HCT116 (cell line): ENCODE measurements around the gene ASMTL. TPM values are rescaled to one million over a fixed set of nuclear protein-coding genes. Genes with fewer than 3 reads are reported as not detected.

ENCODE experiments used
- ATAC-seq: fragments of 200-7000 bp; cut with Tn5 transposase; 2 replicates; pipeline ENCODE4 v1.9.1; 2020; ENCODE audit warnings: mild to moderate bottlenecking, moderate library complexity
- BruUV-seq: library from RNA; stranded (reverse); fragments of 400-500 nt; replicated peaks from 2 replicates; lab custom pipeline; 2021; lab: Mats Ljungman, UMichigan
- CTCF ChIA-PET: fragments of 300-600 bp; sonication (Branson Sonifier 250); formaldehyde crosslinking; loops from one replicate; lab custom pipeline; 2021; ENCODE audit warnings: antibody characterized with exemption; lab: Charles Lee
- POLR2A ChIA-PET: fragments of 300-600, 350-600 bp; sonication (Branson Sonifier 250); formaldehyde crosslinking; loops from one replicate; lab custom pipeline; 2021; ENCODE audit warnings: antibody characterized with exemption; lab: Charles Lee
- RAD21 ChIA-PET, 2 experiments: fragments of 300-600 bp; sonication (Branson Sonifier 250); formaldehyde crosslinking; loops; one replicate each; lab custom pipeline; 2023; ENCODE audit warnings: low total read pairs in 2 of 2; ENCODE audit not compliant: uncharacterized antibody in 2 of 2, unreplicated experiment in 2 of 2, low non-redundant PET in 1 of 2; lab: Charles Lee
- DNase-seq: peaks from one replicate; pipeline ENCODE4 v3.0.0-alpha.2; 2010; ENCODE audit warnings: low read depth, low spot score
- H2AFZ ChIP-seq: fragments of 200-600 bp; shearing (Covaris generic), sonication (generic); 2 replicates; pipeline ENCODE4 v1.6.1; 2017; ENCODE audit warnings: low read depth, mixed run types, mixed read lengths, antibody characterized with exemption, low read length; ENCODE audit not compliant: poor library complexity, severe bottlenecking
- H3K27ac ChIP-seq: 2 replicates; pipeline ENCODE4 v1.5.1; 2012; ENCODE audit warnings: low read depth, low read length
- H3K27me3 ChIP-seq: fragments of 200-600 bp; sonication (generic); 2 replicates; pipeline ENCODE4 v1.6.1; 2016; ENCODE audit warnings: mixed run types, low read length, mixed read lengths; ENCODE audit not compliant: insufficient read depth
- H3K36me3 ChIP-seq, 2 experiments: fragments of 200-500 bp in 1 of 2; fragments of 200-600 bp in 1 of 2; sonication (Bioruptor generic) in 1 of 2; sonication (generic) in 1 of 2; 2 replicates each; pipeline versions ENCODE4 v1.5.1 to v1.6.1; 2014 to 2016; ENCODE audit warnings: low read length in 2 of 2, inconsistent platforms in 1 of 2, mixed read lengths in 1 of 2, mixed run types in 1 of 2; ENCODE audit not compliant: insufficient read depth in 2 of 2, control insufficient read depth in 1 of 2
- H3K4me1 ChIP-seq, 2 experiments: fragments of 200-600 bp in 1 of 2; sonication (generic) in 1 of 2; 2 replicates each; pipeline versions ENCODE4 v1.5.1 to v1.6.1; 2012 to 2017; ENCODE audit warnings: low read length in 2 of 2, inconsistent platforms in 1 of 2, mild to moderate bottlenecking in 1 of 2, mixed read lengths in 1 of 2, mixed run types in 1 of 2, moderate library complexity in 1 of 2; ENCODE audit not compliant: insufficient read depth in 2 of 2, control insufficient read depth in 1 of 2
- H3K4me2 ChIP-seq: fragments of 200-600 bp; sonication (generic); 2 replicates; pipeline ENCODE4 v1.6.1; 2017; ENCODE audit warnings: mixed run types, low read length, mixed read lengths
- H3K4me3 ChIP-seq, 2 experiments: fragments of 200-600 bp in 1 of 2; sonication (generic) in 1 of 2; replicated peaks in 1 of 2; 2 replicates each; pipeline ENCODE4 v1.5.1; 2011 to 2016; ENCODE audit warnings: low read length in 2 of 2, control low read depth in 1 of 2, low read depth in 1 of 2, mild to moderate bottlenecking in 1 of 2, mixed read lengths in 1 of 2, mixed run types in 1 of 2
- H3K79me2 ChIP-seq: fragments of 200-600 bp; sonication (generic); 2 replicates; pipeline ENCODE4 v1.6.1; 2017; ENCODE audit warnings: mild to moderate bottlenecking, mixed run types, low read length, moderate library complexity, mixed read lengths; ENCODE audit not compliant: insufficient read depth
- H3K9ac ChIP-seq: fragments of 200-600 bp; sonication (generic); 2 replicates; pipeline ENCODE4 v1.6.1; 2016; ENCODE audit warnings: low read length, mixed read lengths
- H3K9me2 ChIP-seq: fragments of 200-600 bp; sonication (generic), shearing (Covaris generic); 2 replicates; pipeline ENCODE4 v1.6.1; 2017; ENCODE audit warnings: mixed run types, mild to moderate bottlenecking, moderate library complexity; ENCODE audit not compliant: insufficient read depth
- H3K9me3 ChIP-seq, 2 experiments: fragments of 200-500 bp in 1 of 2; fragments of 200-600 bp in 1 of 2; sonication (Bioruptor generic) in 1 of 2; sonication (generic) in 1 of 2; 2 replicates each; pipeline ENCODE4 v1.6.1; 2014 to 2017; ENCODE audit warnings: low read length in 2 of 2, mixed read lengths in 2 of 2, inconsistent platforms in 1 of 2, low read depth in 1 of 2, mild to moderate bottlenecking in 1 of 2, mixed run types in 1 of 2, moderate library complexity in 1 of 2; ENCODE audit not compliant: control insufficient read depth in 1 of 2, insufficient read depth in 1 of 2
- H4K20me1 ChIP-seq: fragments of 200-600 bp; sonication (generic), shearing (Covaris generic); 2 replicates; pipeline ENCODE4 v1.6.1; 2017; ENCODE audit warnings: mixed run types, mild to moderate bottlenecking, moderate library complexity; ENCODE audit not compliant: insufficient read depth
- CEBPB ChIP-seq: IDR thresholded peaks from 2 replicates; pipeline ENCODE4 v1.6.1; 2012; ENCODE audit warnings: low read depth
- EGR1 ChIP-seq: IDR thresholded peaks from 2 replicates; pipeline ENCODE4 v1.6.1; 2012; ENCODE audit warnings: low read depth
- ELF1 ChIP-seq: IDR thresholded peaks from 2 replicates; pipeline ENCODE4 v1.6.1; 2012; ENCODE audit warnings: low read depth, borderline replicate concordance
- EZH2 ChIP-seq: fragments of 200-600 bp; sonication (generic); IDR thresholded peaks from 2 replicates; pipeline ENCODE4 v1.6.1; 2017; ENCODE audit warnings: antibody characterized with exemption, mixed run types
- EZH2phosphoT487 ChIP-seq: fragments of 200-600 bp; IDR thresholded peaks from 2 replicates; pipeline ENCODE4 v1.6.1; 2018; ENCODE audit warnings: antibody characterized with exemption, borderline replicate concordance
- FOSL1 ChIP-seq: IDR thresholded peaks from 2 replicates; pipeline ENCODE4 v1.6.1; 2012; ENCODE audit warnings: low read depth
- POLR2AphosphoS5 ChIP-seq: IDR thresholded peaks from 2 replicates; pipeline ENCODE4 v1.6.1; 2011; ENCODE audit warnings: mild to moderate bottlenecking, low read depth, low read length, moderate library complexity
- RAD21 ChIP-seq: IDR thresholded peaks from 2 replicates; pipeline ENCODE4 v1.6.1; 2012; ENCODE audit warnings: low read depth, mild to moderate bottlenecking
- SIN3A ChIP-seq: IDR thresholded peaks from 2 replicates; pipeline ENCODE4 v1.6.1; 2012; ENCODE audit warnings: low read depth
- SP1 ChIP-seq: IDR thresholded peaks from 2 replicates; pipeline ENCODE4 v1.6.1; 2012; ENCODE audit warnings: low read depth
- SRF ChIP-seq: IDR thresholded peaks from 2 replicates; pipeline ENCODE4 v1.6.1; 2012; ENCODE audit warnings: low read depth
- YY1 ChIP-seq: IDR thresholded peaks from 2 replicates; pipeline ENCODE4 v1.6.1; 2011; ENCODE audit warnings: low read length, low read depth, moderate library complexity, mild to moderate bottlenecking; ENCODE audit not compliant: insufficient replicate concordance; ENCODE audit errors: extremely low read depth
- ZFX ChIP-seq: fragments of 450-650 bp; IDR thresholded peaks from 2 replicates; pipeline ENCODE4 v1.6.1; 2017
- ZNF274 ChIP-seq: fragments of 200-500 bp; sonication (Bioruptor generic); IDR thresholded peaks from 2 replicates; pipeline ENCODE4 v1.6.1; 2014; ENCODE audit warnings: mild to moderate bottlenecking, low read depth, low read length, inconsistent platforms
- intact Hi-C: fragments of 100-400 bp; cut with micrococcal nuclease; formaldehyde crosslinking; loops from 2 replicates; pipeline ENCODE4 v1.10.0; 2022
- total RNA-seq: library from RNA; stranded (reverse); gene quantifications from one replicate; pipeline ENCODE4 v1.2.1, GENCODE V29; 2021; ENCODE audit not compliant: unreplicated experiment
- TF ChIP-seq, protein P1 (sequence below): IDR thresholded peaks from 2 replicates; pipeline ENCODE4 v1.6.1; 2012
- TF ChIP-seq, protein P2 (sequence below): IDR thresholded peaks from 2 replicates; pipeline ENCODE4 v1.6.1; 2011; ENCODE audit warnings: mild to moderate bottlenecking, low read length, moderate library complexity; ENCODE audit not compliant: insufficient replicate concordance; ENCODE audit errors: extremely low read depth
- TF ChIP-seq, protein P3 (sequence below), 3 experiments: fragments of 200-600 bp in 1 of 3; sonication (generic) in 1 of 3; IDR thresholded peaks in 2 of 3; conservative IDR thresholded peaks in 1 of 3; 2 replicates each; pipeline ENCODE4 v1.5.1; 2012 to 2017; ENCODE audit warnings: low read depth in 2 of 3, low read length in 2 of 3, antibody characterized with exemption in 1 of 3, borderline replicate concordance in 1 of 3, control low read depth in 1 of 3, mild to moderate bottlenecking in 1 of 3, mixed read lengths in 1 of 3, mixed run types in 1 of 3, moderate library complexity in 1 of 3; ENCODE audit not compliant: insufficient read depth in 1 of 3
- TF ChIP-seq, protein P4 (sequence below): IDR thresholded peaks from 2 replicates; pipeline ENCODE4 v1.6.1; 2012

Gene ASMTL
- total RNA-seq, 1 experiment from 2014 or later: 59.6 TPM

DNA sequence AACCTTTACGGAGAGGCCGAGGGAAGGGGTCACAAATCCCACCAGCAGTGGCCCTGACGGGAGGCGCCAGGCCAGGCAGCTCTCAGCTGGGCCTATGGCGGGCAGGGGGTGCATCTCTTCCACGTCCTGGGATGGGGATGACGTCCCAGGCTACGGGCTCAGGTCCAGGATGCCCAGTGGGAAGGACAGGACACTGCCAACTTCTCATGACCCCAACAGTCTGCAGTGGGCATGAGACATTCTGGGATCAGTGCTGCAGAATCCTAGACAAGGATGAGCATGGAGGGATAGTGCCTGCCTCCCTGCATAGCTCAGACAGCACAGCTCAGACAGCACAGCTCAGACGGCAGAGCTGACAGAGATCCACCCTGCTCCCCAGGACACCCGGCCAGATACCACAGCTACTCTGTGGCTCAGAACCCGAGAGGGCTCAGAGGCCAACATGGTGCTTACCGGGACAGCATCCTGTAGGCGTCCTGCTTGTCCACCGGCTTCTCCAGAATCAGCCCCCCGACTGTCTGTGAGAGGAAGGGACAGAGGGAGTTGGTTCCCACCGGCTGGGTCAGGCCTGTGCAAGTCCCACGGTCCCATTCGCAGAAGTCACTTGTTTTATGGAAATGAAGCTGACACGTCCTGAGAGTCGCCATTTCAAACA, 17.3 kb downstream of the ASMTL start:
- Histone ChIP-seq H3K4me3 (no peak overlapping the region), H4K20me1 (no peaks in the 10 kb centered on the region), H3K27me3 (no peaks in the 10 kb centered on the region), H3K4me2 (no peak overlapping the region), H3K79me2 (0 out of 2 replicates have a peak, but pooled peaks cover 4% of the 10 kb centered on the region), H3K9me2 (no peaks in the 10 kb centered on the region), H3K4me1 (no peaks in the 10 kb centered on the region), H3K36me3 (peaks cover 4 to 10% of the 10 kb centered on the region in 2 experiments; a peak in 3 of 4 replicates), H3K9ac (no peak overlapping the region), H3K9me3 (no peaks in the 10 kb centered on the region), H3K27ac (no peak overlapping the region), H2AFZ (no peak overlapping the region)
- ChIA-PET POLR2A (no interaction called here), RAD21 (no interaction called here), CTCF (no interaction called here)
- no peak for TF ChIP-seq EZH2
- TF ChIP-seq, protein P1, sequence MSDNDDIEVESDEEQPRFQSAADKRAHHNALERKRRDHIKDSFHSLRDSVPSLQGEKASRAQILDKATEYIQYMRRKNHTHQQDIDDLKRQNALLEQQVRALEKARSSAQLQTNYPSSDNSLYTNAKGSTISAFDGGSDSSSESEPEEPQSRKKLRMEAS: no peak
- no peak for TF ChIP-seq SIN3A
- no peak for TF ChIP-seq POLR2AphosphoS5
- no peak for TF ChIP-seq CEBPB
- TF ChIP-seq ZFX: no peak
- no peak for TF ChIP-seq ELF1
- TF ChIP-seq RAD21: no peak
- TF ChIP-seq, protein P2, sequence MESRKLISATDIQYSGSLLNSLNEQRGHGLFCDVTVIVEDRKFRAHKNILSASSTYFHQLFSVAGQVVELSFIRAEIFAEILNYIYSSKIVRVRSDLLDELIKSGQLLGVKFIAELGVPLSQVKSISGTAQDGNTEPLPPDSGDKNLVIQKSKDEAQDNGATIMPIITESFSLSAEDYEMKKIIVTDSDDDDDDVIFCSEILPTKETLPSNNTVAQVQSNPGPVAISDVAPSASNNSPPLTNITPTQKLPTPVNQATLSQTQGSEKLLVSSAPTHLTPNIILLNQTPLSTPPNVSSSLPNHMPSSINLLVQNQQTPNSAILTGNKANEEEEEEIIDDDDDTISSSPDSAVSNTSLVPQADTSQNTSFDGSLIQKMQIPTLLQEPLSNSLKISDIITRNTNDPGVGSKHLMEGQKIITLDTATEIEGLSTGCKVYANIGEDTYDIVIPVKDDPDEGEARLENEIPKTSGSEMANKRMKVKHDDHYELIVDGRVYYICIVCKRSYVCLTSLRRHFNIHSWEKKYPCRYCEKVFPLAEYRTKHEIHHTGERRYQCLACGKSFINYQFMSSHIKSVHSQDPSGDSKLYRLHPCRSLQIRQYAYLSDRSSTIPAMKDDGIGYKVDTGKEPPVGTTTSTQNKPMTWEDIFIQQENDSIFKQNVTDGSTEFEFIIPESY: no peak
- TF ChIP-seq YY1: no peak
- TF ChIP-seq, protein P3, sequence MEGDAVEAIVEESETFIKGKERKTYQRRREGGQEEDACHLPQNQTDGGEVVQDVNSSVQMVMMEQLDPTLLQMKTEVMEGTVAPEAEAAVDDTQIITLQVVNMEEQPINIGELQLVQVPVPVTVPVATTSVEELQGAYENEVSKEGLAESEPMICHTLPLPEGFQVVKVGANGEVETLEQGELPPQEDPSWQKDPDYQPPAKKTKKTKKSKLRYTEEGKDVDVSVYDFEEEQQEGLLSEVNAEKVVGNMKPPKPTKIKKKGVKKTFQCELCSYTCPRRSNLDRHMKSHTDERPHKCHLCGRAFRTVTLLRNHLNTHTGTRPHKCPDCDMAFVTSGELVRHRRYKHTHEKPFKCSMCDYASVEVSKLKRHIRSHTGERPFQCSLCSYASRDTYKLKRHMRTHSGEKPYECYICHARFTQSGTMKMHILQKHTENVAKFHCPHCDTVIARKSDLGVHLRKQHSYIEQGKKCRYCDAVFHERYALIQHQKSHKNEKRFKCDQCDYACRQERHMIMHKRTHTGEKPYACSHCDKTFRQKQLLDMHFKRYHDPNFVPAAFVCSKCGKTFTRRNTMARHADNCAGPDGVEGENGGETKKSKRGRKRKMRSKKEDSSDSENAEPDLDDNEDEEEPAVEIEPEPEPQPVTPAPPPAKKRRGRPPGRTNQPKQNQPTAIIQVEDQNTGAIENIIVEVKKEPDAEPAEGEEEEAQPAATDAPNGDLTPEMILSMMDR (IDR thresholded peaks at IDR 0.05 in 2 of 3, conservative IDR thresholded peaks at IDR 0.05 in 1 of 3; ENCODE audit: borderline replicate concordance in 1 of 3, insufficient read depth in 1 of 3, low read depth in 2 of 3, low read length in 2 of 3): no peak
- no peak for TF ChIP-seq EGR1
- no peak for TF ChIP-seq SP1
- no peak for TF ChIP-seq EZH2phosphoT487
- TF ChIP-seq SRF: no peak
- TF ChIP-seq, protein P4, sequence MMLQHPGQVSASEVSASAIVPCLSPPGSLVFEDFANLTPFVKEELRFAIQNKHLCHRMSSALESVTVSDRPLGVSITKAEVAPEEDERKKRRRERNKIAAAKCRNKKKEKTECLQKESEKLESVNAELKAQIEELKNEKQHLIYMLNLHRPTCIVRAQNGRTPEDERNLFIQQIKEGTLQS: no peak
- TF ChIP-seq FOSL1: no peak
- TF ChIP-seq ZNF274: no peak
- intact Hi-C loops: no loop called here
- BruUV-seq: no TSS peak
- DNase-seq: no peak
- ATAC-seq: no peak
